Progenitor cell of endocrine pancreas (in vitro differentiated cells): ENCODE results near the gene SHISA5. TPM values are rescaled to one million over a fixed set of nuclear protein-coding genes. Genes with fewer than 3 reads are reported as not detected.

Experiments used
- DNase-seq: peaks from one replicate; pipeline ENCODE4 v3.0.0; 2021; ENCODE audit warnings: low spot score; ENCODE audit not compliant: unreplicated experiment
- H3K27ac Mint-ChIP-seq: 2 replicates; pipeline ENCODE4 v1.8.0; 2021; ENCODE audit warnings: mild to moderate bottlenecking, moderate library complexity, mixed read lengths
- H3K27me3 Mint-ChIP-seq: 2 replicates; pipeline ENCODE4 v1.8.0; 2021; ENCODE audit warnings: mixed read lengths
- H3K36me3 Mint-ChIP-seq: 2 replicates; pipeline ENCODE4 v1.8.0; 2022; ENCODE audit warnings: mixed read lengths; ENCODE audit not compliant: insufficient read depth
- H3K4me1 Mint-ChIP-seq: 2 replicates; pipeline ENCODE4 v1.8.0; 2021; ENCODE audit warnings: low read depth, mixed read lengths
- H3K4me3 Mint-ChIP-seq: 2 replicates; pipeline ENCODE4 v1.8.0; 2021; ENCODE audit warnings: low read depth, mild to moderate bottlenecking, moderate library complexity, mixed read lengths
- H3K9me3 Mint-ChIP-seq: 2 replicates; pipeline ENCODE4 v1.8.0; 2021; ENCODE audit warnings: low read depth, mixed read lengths
- CTCF ChIP-seq: fragments of 200-600 bp; sonication (generic); IDR thresholded peaks from one replicate; pipeline ENCODE4 v1.5.0; 2021; ENCODE audit warnings: antibody characterized with exemption, mild to moderate bottlenecking; ENCODE audit not compliant: unreplicated experiment
- total RNA-seq: library from RNA; stranded (reverse); gene quantifications from 2 replicates; pipeline ENCODE4 v1.2.1, GENCODE V29; 2021

The SHISA5 gene
- total RNA-seq, 1 donor from 2014 or later = 162 TPM

- Mint-ChIP-seq H3K27me3 (no peaks in the 10 kb centered on the region), H3K27ac (no peak overlapping the region), H3K9me3 (no peaks in the 10 kb centered on the region), H3K4me3 (no peak overlapping the region), H3K36me3 (peaks cover 17% of the 10 kb centered on the region), H3K4me1 (no peaks in the 10 kb centered on the region)
- no peak for TF ChIP-seq CTCF
- no peak for DNase-seq
Measured at GRCh38 chr3:48528754-48529153, 24.8 kb upstream of the SHISA5 start.

- no peak for DNase-seq
- Mint-ChIP-seq H3K27me3 (no peaks in the 10 kb centered on the region), H3K4me3 (no peak overlapping the region), H3K4me1 (no peaks in the 10 kb centered on the region), H3K27ac (no peak overlapping the region), H3K36me3 (peaks cover 17% of the 10 kb centered on the region), H3K9me3 (no peaks in the 10 kb centered on the region)
- TF ChIP-seq CTCF = no peak
Measured at GRCh38 chr3:48528048-48528447, 24.1 kb upstream of the SHISA5 start.

GRCh38 chr3:48524970-48525369, 21.0 kb upstream of the SHISA5 start:
- no peak for DNase-seq
- Mint-ChIP-seq H3K27me3 (no peaks in the 10 kb centered on the region), H3K4me1 (no peaks in the 10 kb centered on the region), H3K4me3 (no peak overlapping the region), H3K36me3 (peaks cover 16% of the 10 kb centered on the region), H3K9me3 (no peaks in the 10 kb centered on the region), H3K27ac (no peak overlapping the region)
- no peak for TF ChIP-seq CTCF

- TF ChIP-seq CTCF = no peak
- H3K27me3 Mint-ChIP-seq = no peaks in the 10 kb centered on the region
- DNase-seq = no peak
- H3K27ac Mint-ChIP-seq = no peak overlapping the region
- no peaks in the 10 kb centered on the region for H3K9me3 Mint-ChIP-seq
- H3K36me3 Mint-ChIP-seq = peaks cover 7% of the 10 kb centered on the region
- H3K4me3 Mint-ChIP-seq = no peak overlapping the region
- no peaks in the 10 kb centered on the region for H3K4me1 Mint-ChIP-seq
Measured at GRCh38 chr3:48521635-48522034, 17.7 kb upstream of the SHISA5 start.

- H3K36me3 Mint-ChIP-seq = peaks cover 4% of the 10 kb centered on the region
- DNase-seq = no peak
- no peaks in the 10 kb centered on the region for H3K4me1 Mint-ChIP-seq
- no peaks in the 10 kb centered on the region for H3K27me3 Mint-ChIP-seq
- H3K27ac Mint-ChIP-seq = no peak overlapping the region
- no peak for TF ChIP-seq CTCF
- H3K4me3 Mint-ChIP-seq = no peak overlapping the region
- no peaks in the 10 kb centered on the region for H3K9me3 Mint-ChIP-seq
Measured at GRCh38 chr3:48519277-48519643, 15.3 kb upstream of the SHISA5 start.
